B cell (primary cell): ENCODE results near the gene KIF16B. TPM values are rescaled to one million over a fixed set of nuclear protein-coding genes. Genes with fewer than 3 reads are reported as not detected.

Source experiments
- ATAC-seq: fragments of 200-7000 bp; cut with Tn5 transposase; one replicate; pipeline ENCODE4 v1.10.0; 2021; ENCODE audit warnings: low read depth, mild to moderate bottlenecking, moderate number of reproducible peaks, moderate library complexity
- CTCF ChIA-PET: fragments of 350-600 bp; sonication (Branson Sonifier 250); formaldehyde crosslinking; loops from one replicate; lab custom pipeline; 2021; ENCODE audit warnings: antibody characterized with exemption, inconsistent platforms; lab: Charles Lee
- POLR2A ChIA-PET: fragments of 350-600 bp; sonication (Branson Sonifier 250); formaldehyde crosslinking; loops from one replicate; lab custom pipeline; 2021; ENCODE audit warnings: antibody characterized with exemption; lab: Charles Lee
- DNase-seq: peaks from one replicate; pipeline ENCODE4 v3.0.0; 2013
- H2AFZ ChIP-seq: 2 replicates; pipeline ENCODE4 v1.6.1; 2012; ENCODE audit warnings: mild to moderate bottlenecking, low read depth, low read length; ENCODE audit not compliant: insufficient read depth, poor library complexity, severe bottlenecking
- H3K27ac ChIP-seq, 2 donors: 1 replicate in 1 of 2; 2 replicates in 1 of 2; pipeline ENCODE4 v1.5.1; 2012 to 2013; ENCODE audit warnings: low read length in 2 of 2, mild to moderate bottlenecking in 2 of 2, moderate library complexity in 1 of 2
- H3K27me3 ChIP-seq, 4 experiments: fragments of 200-600 bp in 1 of 4; sonication (generic) in 1 of 4; replicated peaks in 1 of 4; 1 replicate in 2 of 4; 2 replicates in 2 of 4; pipeline versions ENCODE4 v1.6.1 to v1.7.0; 2013 to 2016; ENCODE audit warnings: low read length in 3 of 4, mild to moderate bottlenecking in 2 of 4, mixed read lengths in 1 of 4, moderate library complexity in 1 of 4; ENCODE audit not compliant: insufficient read depth in 4 of 4, control insufficient read depth in 3 of 4; ENCODE audit errors: control extremely low read depth in 1 of 4
- H3K36me3 ChIP-seq, 2 experiments: replicated peaks in 1 of 2; 1 replicate in 1 of 2; 2 replicates in 1 of 2; pipeline versions ENCODE4 v1.6.1 to v1.7.1; 2013; ENCODE audit warnings: low read length in 1 of 2; ENCODE audit not compliant: insufficient read depth in 2 of 2, control insufficient read depth in 1 of 2; ENCODE audit errors: control extremely low read depth in 1 of 2, extremely low read depth in 1 of 2
- H3K4me1 ChIP-seq, 2 donors: fragments of 200-600 bp in 1 of 2; sonication (generic) in 1 of 2; 1 replicate in 1 of 2; 2 replicates in 1 of 2; pipeline versions ENCODE4 v1.5.1 to v1.6.1; 2013 to 2017; ENCODE audit warnings: low read length in 2 of 2; ENCODE audit not compliant: control insufficient read depth in 2 of 2, insufficient read depth in 2 of 2
- H3K4me2 ChIP-seq: replicated peaks from 2 replicates; pipeline ENCODE3; 2012; ENCODE audit warnings: mild to moderate bottlenecking, low read depth, low read length; ENCODE audit not compliant: poor library complexity, severe bottlenecking
- H3K4me3 ChIP-seq, 5 experiments: fragments of 200-600 bp in 1 of 5; sonication (generic) in 1 of 5; 1 replicate in 3 of 5; 2 replicates in 2 of 5; pipeline versions ENCODE4 v1.5.1 to v1.7.0; 2011 to 2016; ENCODE audit warnings: low read length in 4 of 5, mild to moderate bottlenecking in 4 of 5, low read depth in 2 of 5, control low read depth in 1 of 5, moderate library complexity in 1 of 5; ENCODE audit not compliant: insufficient read depth in 1 of 5; ENCODE audit errors: control extremely low read depth in 1 of 5, extremely low read depth in 1 of 5
- H3K79me2 ChIP-seq: fragments of 200-600 bp; sonication (generic); one replicate; pipeline ENCODE4 v1.6.0; 2016; ENCODE audit warnings: low read length; ENCODE audit not compliant: control insufficient read depth, insufficient read depth
- H3K9ac ChIP-seq: fragments of 200-600 bp; sonication (generic); 2 replicates; pipeline ENCODE4 v1.6.1; 2017; ENCODE audit warnings: mild to moderate bottlenecking, low read length, moderate library complexity
- H3K9me3 ChIP-seq, 3 donors: one replicate each; pipeline versions ENCODE4 v1.6.1 to v1.7.1; 2013; ENCODE audit warnings: low read length in 2 of 3; ENCODE audit not compliant: control insufficient read depth in 2 of 3, insufficient read depth in 1 of 3; ENCODE audit errors: control extremely low read depth in 1 of 3
- H4K20me1 ChIP-seq: 2 replicates; pipeline ENCODE4 v1.6.0; 2012; ENCODE audit warnings: mild to moderate bottlenecking, low read length; ENCODE audit not compliant: insufficient read depth, control insufficient read depth, poor library complexity, severe bottlenecking
- H3K27ac Mint-ChIP-seq: one replicate; pipeline ENCODE4 v1.8.0; 2021; ENCODE audit warnings: mixed read lengths
- H3K27me3 Mint-ChIP-seq: one replicate; pipeline ENCODE4 v1.8.0; 2021; ENCODE audit warnings: mixed read lengths
- H3K4me1 Mint-ChIP-seq: one replicate; pipeline ENCODE4 v1.8.0; 2021; ENCODE audit warnings: mixed read lengths
- H3K4me3 Mint-ChIP-seq: one replicate; pipeline ENCODE4 v1.8.0; 2021; ENCODE audit warnings: mixed read lengths
- H3K9me3 Mint-ChIP-seq: one replicate; pipeline ENCODE4 v1.8.0; 2022; ENCODE audit warnings: mixed read lengths; ENCODE audit not compliant: insufficient read depth
- EZH2 ChIP-seq: IDR thresholded peaks from 2 replicates; pipeline ENCODE4 v1.6.1; 2012; ENCODE audit warnings: borderline replicate concordance, low read depth, mild to moderate bottlenecking, moderate library complexity, low read length; ENCODE audit not compliant: insufficient read depth, poor library complexity, severe bottlenecking
- WGBS: methylation state at CpG from one replicate; pipeline ENCODE4 v1.1.5; 2013; ENCODE audit warnings: missing lambda C conversion rate; ENCODE audit not compliant: insufficient coverage; 5-methylcytosine and 5-hydroxymethylcytosine counted together
- intact Hi-C: fragments of 100-400 bp; cut with micrococcal nuclease; formaldehyde crosslinking; loops from one replicate; pipeline ENCODE4 v1.10.0; 2022
- polyA plus RNA-seq: library from polyadenylated mRNA; depleted of rRNA; stranded (reverse); fragments of >200 nt; gene quantifications from 2 replicates; pipeline ENCODE4 v1.2.3, GENCODE V29; 2012
- total RNA-seq, 2 donors: library from RNA; stranded (reverse); fragments of 120-200 nt in 1 of 2; gene quantifications; 1 replicate in 1 of 2; 2 replicates in 1 of 2; pipeline versions ENCODE4 v1.2.3 to v1.2.4, GENCODE V29; 2013 to 2022
- TF ChIP-seq, protein P1 (sequence below): fragments of 200-600 bp; IDR thresholded peaks from one replicate; pipeline ENCODE4 v1.8.0; 2022; ENCODE audit warnings: antibody characterized with exemption, mild to moderate bottlenecking

KIF16B gene
- total and polyA plus RNA-seq, 2 donors (not counting 1 experiment from before 2014, with no cell fraction given): 4.5 to 13.0 TPM

GRCh38 chr20:16462711-16463110 is 110.5 kb downstream of the KIF16B start:
- Histone ChIP-seq H3K79me2 (no peaks in the 10 kb centered on the region), H3K27me3 (no peaks in the 10 kb centered on the region), H3K4me3 (no peak overlapping the region), H3K4me2 (no peak overlapping the region), H3K9me3 (peaks cover 0 to 9% (median 8%) of the 10 kb centered on the region in 3 donors), H3K9ac (no peak overlapping the region), H4K20me1 (no peaks in the 10 kb centered on the region), H3K36me3 (no peaks in the 10 kb centered on the region), H3K4me1 (no peaks in the 10 kb centered on the region), H3K27ac (no peak overlapping the region), H2AFZ (no peak overlapping the region)
- no peaks in the 10 kb centered on the region for H3K27me3 Mint-ChIP-seq
- CTCF ChIA-PET: interaction anchor here (1.0 kb wide), 1 partner anchor 13 kb away, joined by 4 read pairs; no protein-coding TSS in a partner anchor
- H3K9me3 Mint-ChIP-seq: peaks cover 6% of the 10 kb centered on the region
- H3K4me3 Mint-ChIP-seq: no peak overlapping the region
- H3K27ac Mint-ChIP-seq: no peak overlapping the region
- TF ChIP-seq, protein P1, sequence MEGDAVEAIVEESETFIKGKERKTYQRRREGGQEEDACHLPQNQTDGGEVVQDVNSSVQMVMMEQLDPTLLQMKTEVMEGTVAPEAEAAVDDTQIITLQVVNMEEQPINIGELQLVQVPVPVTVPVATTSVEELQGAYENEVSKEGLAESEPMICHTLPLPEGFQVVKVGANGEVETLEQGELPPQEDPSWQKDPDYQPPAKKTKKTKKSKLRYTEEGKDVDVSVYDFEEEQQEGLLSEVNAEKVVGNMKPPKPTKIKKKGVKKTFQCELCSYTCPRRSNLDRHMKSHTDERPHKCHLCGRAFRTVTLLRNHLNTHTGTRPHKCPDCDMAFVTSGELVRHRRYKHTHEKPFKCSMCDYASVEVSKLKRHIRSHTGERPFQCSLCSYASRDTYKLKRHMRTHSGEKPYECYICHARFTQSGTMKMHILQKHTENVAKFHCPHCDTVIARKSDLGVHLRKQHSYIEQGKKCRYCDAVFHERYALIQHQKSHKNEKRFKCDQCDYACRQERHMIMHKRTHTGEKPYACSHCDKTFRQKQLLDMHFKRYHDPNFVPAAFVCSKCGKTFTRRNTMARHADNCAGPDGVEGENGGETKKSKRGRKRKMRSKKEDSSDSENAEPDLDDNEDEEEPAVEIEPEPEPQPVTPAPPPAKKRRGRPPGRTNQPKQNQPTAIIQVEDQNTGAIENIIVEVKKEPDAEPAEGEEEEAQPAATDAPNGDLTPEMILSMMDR: no peak
- no peak for TF ChIP-seq EZH2
- H3K4me1 Mint-ChIP-seq: peaks cover 3% of the 10 kb centered on the region
- DNase-seq (no peak), ATAC-seq (no peak)
- 87% methylated on average over 5 of the region's 5 CpGs for WGBS
- POLR2A ChIA-PET: no interaction called here
- intact Hi-C loops: no loop called here

DNA sequence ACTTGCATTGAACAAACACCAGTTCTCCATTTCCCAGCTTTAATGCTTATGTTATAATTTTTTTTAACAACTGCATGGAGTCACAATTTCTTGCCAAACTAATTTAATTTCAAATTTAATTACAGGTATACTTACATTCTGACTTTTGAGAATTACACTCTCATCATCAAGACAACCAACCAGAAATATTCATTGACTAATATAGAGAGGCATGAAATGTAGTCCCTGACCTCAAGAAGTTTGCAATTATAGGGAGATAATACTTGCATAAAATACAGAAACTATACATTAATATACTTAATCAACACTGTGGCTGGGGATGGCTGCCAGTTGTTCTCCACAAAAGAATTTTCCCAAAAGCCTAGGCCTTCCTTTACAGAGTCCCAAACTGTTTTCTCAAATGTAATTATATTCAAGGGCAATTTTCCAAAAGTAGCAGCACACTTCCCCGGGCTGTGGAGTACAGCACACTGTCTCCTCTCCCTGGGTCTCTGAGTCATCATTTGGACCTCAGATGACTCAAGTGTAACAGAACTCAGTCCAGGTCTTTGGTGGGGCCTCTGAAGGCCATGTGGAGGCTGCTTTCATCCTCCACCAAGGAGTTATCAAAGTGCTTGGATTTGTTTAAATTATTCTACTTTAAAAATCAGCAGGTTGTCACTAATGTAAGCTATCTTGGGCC is 114.1 kb downstream of the KIF16B start:
- no peaks in the 10 kb centered on the region for H3K36me3 ChIP-seq
- H3K4me3 ChIP-seq: no peak overlapping the region
- no peak overlapping the region for H3K27ac ChIP-seq
- DNase-seq: no peak
- ChIA-PET POLR2A (no interaction called here), CTCF (no interaction called here)
- no peak overlapping the region for H3K9ac ChIP-seq
- H3K79me2 ChIP-seq: no peaks in the 10 kb centered on the region
- Mint-ChIP-seq H3K27me3 (no peaks in the 10 kb centered on the region), H3K9me3 (peaks cover 2% of the 10 kb centered on the region), H3K27ac (no peak overlapping the region), H3K4me3 (no peak overlapping the region), H3K4me1 (peaks cover 3% of the 10 kb centered on the region)
- no peak for ATAC-seq
- H3K27me3 ChIP-seq: no peaks in the 10 kb centered on the region
- H2AFZ ChIP-seq: no peak overlapping the region
- TF ChIP-seq, protein P1: no peak
- no peak for TF ChIP-seq EZH2
- intact Hi-C loops: no loop called here
- H4K20me1 ChIP-seq: no peaks in the 10 kb centered on the region
- H3K9me3 ChIP-seq: no peaks in the 10 kb centered on the region
- WGBS: 100% methylated on average over 1 of the region's 1 CpG
- H3K4me1 ChIP-seq: no peaks in the 10 kb centered on the region
- H3K4me2 ChIP-seq: no peak overlapping the region
